Measurements from ENCODE around the gene RAB3GAP1. TPM values are rescaled to one million over a fixed set of nuclear protein-coding genes. Genes with fewer than 3 reads are reported as not detected.
A peak's percentile ranks its signal among the peaks of the same experiment; 100 is the strongest.

Gene RAB3GAP1
- total RNA-seq, 1 donor from 2014 or later = 71.2 TPM

- Histone ChIP-seq H4K20me1 (ENCODE audit: low read depth) (no peaks in the 10 kb centered on the region), H3K4me1 (no peaks in the 10 kb centered on the region)
- no peak overlapping the region for H3K27ac Mint-ChIP-seq
Measured at GRCh38 chr2:135021618-135022017, 30.5 kb upstream of the RAB3GAP1 start.

DNA sequence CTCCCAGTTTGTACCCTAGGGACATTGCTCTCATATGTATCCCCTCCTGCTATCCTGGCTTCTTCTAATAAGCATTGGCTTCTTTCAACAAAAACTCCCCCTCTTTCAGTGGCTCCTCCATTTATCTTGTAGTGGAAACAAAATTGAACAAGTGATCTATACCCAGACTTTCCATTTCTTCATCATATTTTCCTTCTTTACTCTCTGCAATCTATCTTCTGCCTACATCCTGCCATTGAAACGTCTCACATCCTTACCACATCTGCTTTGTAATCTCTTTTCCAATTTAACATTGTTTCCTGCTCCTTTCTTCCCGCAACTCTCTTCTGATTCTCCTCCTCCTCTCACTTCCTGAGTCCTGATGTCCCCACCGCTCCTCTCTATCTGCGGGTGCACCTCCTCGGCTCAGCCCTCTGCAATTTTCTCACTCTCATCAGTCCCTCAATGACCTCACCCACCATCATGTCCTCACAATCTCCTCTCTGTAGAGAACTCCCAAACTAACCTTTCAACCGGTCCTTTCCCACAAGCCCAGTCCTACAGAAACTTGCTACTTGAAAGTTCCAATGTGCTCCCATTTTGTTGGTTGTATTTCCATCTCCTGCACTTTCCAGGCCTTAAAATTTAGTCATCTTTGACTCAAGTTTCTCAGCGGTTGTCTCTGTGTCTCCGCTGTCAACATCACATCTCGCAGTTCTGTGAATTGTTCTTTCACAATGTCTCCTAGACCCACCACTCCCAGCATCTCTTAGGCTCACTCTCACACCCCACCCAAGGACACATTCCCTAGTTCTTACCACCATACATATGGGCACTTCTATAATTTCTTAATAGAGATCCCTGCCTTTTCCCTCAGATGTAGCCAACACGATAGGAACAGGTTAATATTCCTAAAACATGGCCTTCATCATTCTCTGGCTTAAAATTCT is 28.9 kb upstream of the RAB3GAP1 start:
- no peak for TF ChIP-seq EZH2phosphoT487 (IDR thresholded peaks at IDR 0.05)
- TF ChIP-seq, protein P1, sequence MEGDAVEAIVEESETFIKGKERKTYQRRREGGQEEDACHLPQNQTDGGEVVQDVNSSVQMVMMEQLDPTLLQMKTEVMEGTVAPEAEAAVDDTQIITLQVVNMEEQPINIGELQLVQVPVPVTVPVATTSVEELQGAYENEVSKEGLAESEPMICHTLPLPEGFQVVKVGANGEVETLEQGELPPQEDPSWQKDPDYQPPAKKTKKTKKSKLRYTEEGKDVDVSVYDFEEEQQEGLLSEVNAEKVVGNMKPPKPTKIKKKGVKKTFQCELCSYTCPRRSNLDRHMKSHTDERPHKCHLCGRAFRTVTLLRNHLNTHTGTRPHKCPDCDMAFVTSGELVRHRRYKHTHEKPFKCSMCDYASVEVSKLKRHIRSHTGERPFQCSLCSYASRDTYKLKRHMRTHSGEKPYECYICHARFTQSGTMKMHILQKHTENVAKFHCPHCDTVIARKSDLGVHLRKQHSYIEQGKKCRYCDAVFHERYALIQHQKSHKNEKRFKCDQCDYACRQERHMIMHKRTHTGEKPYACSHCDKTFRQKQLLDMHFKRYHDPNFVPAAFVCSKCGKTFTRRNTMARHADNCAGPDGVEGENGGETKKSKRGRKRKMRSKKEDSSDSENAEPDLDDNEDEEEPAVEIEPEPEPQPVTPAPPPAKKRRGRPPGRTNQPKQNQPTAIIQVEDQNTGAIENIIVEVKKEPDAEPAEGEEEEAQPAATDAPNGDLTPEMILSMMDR (IDR thresholded peaks at IDR 0.05) = no peak
- no peak for TF ChIP-seq EZH2 (IDR thresholded peaks at IDR 0.05)
- Mint-ChIP-seq H3K36me3 (no peaks in the 10 kb centered on the region), H3K4me1 (peaks cover 12% of the 10 kb centered on the region), H3K9me3 (no peaks in the 10 kb centered on the region), H3K27me3 (ENCODE audit: insufficient read depth, low read depth) (peaks cover 4% of the 10 kb centered on the region), H3K27ac (no peak overlapping the region), H3K4me3 (no peak overlapping the region)
- H3K4me2 ChIP-seq = no peak overlapping the region
- no peak for DNase-seq (ENCODE audit: low spot score)
- H3K27me3 ChIP-seq = no peaks in the 10 kb centered on the region
- H3K27ac ChIP-seq = no peak overlapping the region
- no peak overlapping the region for H3K4me3 ChIP-seq
- H3K4me1 ChIP-seq = no peaks in the 10 kb centered on the region
- no peak overlapping the region for H2AFZ ChIP-seq (replicated peaks)
- H3F3A ChIP-seq (ENCODE audit: low read depth) = no peaks in the 10 kb centered on the region
- H3K36me3 ChIP-seq = no peaks in the 10 kb centered on the region
- H3K9ac ChIP-seq = no peak overlapping the region
- no peaks in the 10 kb centered on the region for H4K20me1 ChIP-seq (ENCODE audit: low read depth)
- no peaks in the 10 kb centered on the region for H3K79me2 ChIP-seq (ENCODE audit: low read depth)
- H3K9me3 ChIP-seq (ENCODE audit: low read depth) = no peaks in the 10 kb centered on the region

More at GRCh38 chr2:135021618-135022017, 30.5 kb upstream of the RAB3GAP1 start:
- Histone ChIP-seq H3K27me3 (no peaks in the 10 kb centered on the region), H3K36me3 (no peaks in the 10 kb centered on the region), H3K9me3 (ENCODE audit: low read depth) (no peaks in the 10 kb centered on the region), H3K27ac (no peak overlapping the region), H3K4me2 (no peak overlapping the region), H3K9ac (no peak overlapping the region), H2AFZ (replicated peaks) (no peak overlapping the region), H3F3A (ENCODE audit: low read depth) (no peaks in the 10 kb centered on the region), H3K4me3 (no peak overlapping the region), H3K79me2 (ENCODE audit: low read depth) (no peaks in the 10 kb centered on the region)
- TF ChIP-seq, protein P1 (IDR thresholded peaks at IDR 0.05) = no peak
- TF ChIP-seq EZH2phosphoT487 (IDR thresholded peaks at IDR 0.05) (no peak), EZH2 (IDR thresholded peaks at IDR 0.05) (no peak)
- Mint-ChIP-seq H3K27me3 (ENCODE audit: insufficient read depth, low read depth) (peaks cover 4% of the 10 kb centered on the region), H3K4me1 (peaks cover 12% of the 10 kb centered on the region), H3K36me3 (no peaks in the 10 kb centered on the region), H3K9me3 (no peaks in the 10 kb centered on the region), H3K4me3 (no peak overlapping the region)
- no peak for DNase-seq (ENCODE audit: low spot score)

- Mint-ChIP-seq H3K27me3 (ENCODE audit: insufficient read depth, low read depth) (no peaks in the 10 kb centered on the region), H3K4me1 (peaks cover 12% of the 10 kb centered on the region), H3K4me3 (no peak overlapping the region), H3K36me3 (no peaks in the 10 kb centered on the region), H3K9me3 (no peaks in the 10 kb centered on the region), H3K27ac (peak overlapping the region; percentile 61)
- Histone ChIP-seq H4K20me1 (ENCODE audit: low read depth) (no peaks in the 10 kb centered on the region), H3K79me2 (ENCODE audit: low read depth) (no peaks in the 10 kb centered on the region), H3K9ac (no peak overlapping the region), H2AFZ (replicated peaks) (no peak overlapping the region), H3K4me3 (no peak overlapping the region), H3K27me3 (no peaks in the 10 kb centered on the region), H3K4me2 (no peak overlapping the region), H3K4me1 (no peaks in the 10 kb centered on the region), H3K9me3 (ENCODE audit: low read depth) (no peaks in the 10 kb centered on the region), H3F3A (ENCODE audit: low read depth) (no peaks in the 10 kb centered on the region), H3K27ac (no peak overlapping the region), H3K36me3 (no peaks in the 10 kb centered on the region)
- no peak for DNase-seq (ENCODE audit: low spot score)
- TF ChIP-seq, protein P1 (IDR thresholded peaks at IDR 0.05) = no peak
- TF ChIP-seq EZH2phosphoT487 (IDR thresholded peaks at IDR 0.05) (no peak), EZH2 (IDR thresholded peaks at IDR 0.05) (no peak)
Measured at GRCh38 chr2:135023886-135024485, 28.1 kb upstream of the RAB3GAP1 start.
